RWPE1 (cell line): ENCODE measurements around the gene MAP9.

Experiments used
- CTCF ChIA-PET: fragments of 350-600 bp; sonication (Branson Sonifier 250); formaldehyde crosslinking; extraction: SDS; loops from one replicate; lab custom pipeline; 2021; lab: Yijun Ruan, JAX
- POLR2A ChIA-PET: fragments of 400-600 bp; formaldehyde crosslinking; extraction: SDS; loops from one replicate; lab custom pipeline; 2020; ENCODE audit warnings: antibody characterized with exemption; ENCODE audit not compliant: low non-redundant PET; lab: Yijun Ruan, JAX
- DNase-seq: peaks from one replicate; pipeline ENCODE4 v3.0.0; 2012; ENCODE audit warnings: low spot score
- H3K27ac ChIP-seq: fragments of 450-650 bp; 2 replicates; pipeline ENCODE4 v1.5.1; 2017
- TF ChIP-seq, protein P1 (sequence below): fragments of 450-650 bp; conservative IDR thresholded peaks from 2 replicates; pipeline ENCODE4 v1.5.1; 2017; ENCODE audit warnings: low read depth, mild to moderate bottlenecking

MAP9 gene

DNA sequence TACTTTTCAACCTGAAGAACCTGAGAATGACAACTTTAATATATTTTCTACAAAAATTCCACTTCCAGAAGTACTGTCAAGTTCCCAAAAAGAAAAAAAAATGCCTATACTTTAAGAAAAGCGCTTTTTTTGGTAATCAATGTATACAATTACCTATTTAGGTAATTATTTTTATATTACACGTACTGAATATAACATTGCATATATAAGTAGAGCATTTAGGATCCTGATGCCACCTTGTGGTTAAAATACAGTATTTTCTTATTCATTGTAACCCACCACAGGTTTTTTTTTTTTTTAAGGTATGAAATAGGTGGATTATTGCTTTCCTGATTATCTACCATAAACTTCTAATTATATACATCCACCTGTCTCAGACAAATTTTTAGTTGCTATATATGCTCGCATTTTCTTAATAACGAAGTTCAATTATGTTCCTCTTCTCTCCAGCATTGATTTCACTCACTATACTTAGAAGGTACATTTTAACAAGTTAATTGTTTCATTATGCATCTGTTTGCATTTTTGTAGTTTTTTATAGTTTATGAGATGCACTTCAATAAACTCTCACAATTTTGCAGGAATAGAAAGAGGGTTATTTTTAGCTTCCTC lies 5.2 kb downstream of the MAP9 start:
- POLR2A ChIA-PET = no interaction called here
- CTCF ChIA-PET = no interaction called here
- DNase-seq = peak; percentile 3
- no peak overlapping the region for H3K27ac ChIP-seq
- TF ChIP-seq, protein P1, sequence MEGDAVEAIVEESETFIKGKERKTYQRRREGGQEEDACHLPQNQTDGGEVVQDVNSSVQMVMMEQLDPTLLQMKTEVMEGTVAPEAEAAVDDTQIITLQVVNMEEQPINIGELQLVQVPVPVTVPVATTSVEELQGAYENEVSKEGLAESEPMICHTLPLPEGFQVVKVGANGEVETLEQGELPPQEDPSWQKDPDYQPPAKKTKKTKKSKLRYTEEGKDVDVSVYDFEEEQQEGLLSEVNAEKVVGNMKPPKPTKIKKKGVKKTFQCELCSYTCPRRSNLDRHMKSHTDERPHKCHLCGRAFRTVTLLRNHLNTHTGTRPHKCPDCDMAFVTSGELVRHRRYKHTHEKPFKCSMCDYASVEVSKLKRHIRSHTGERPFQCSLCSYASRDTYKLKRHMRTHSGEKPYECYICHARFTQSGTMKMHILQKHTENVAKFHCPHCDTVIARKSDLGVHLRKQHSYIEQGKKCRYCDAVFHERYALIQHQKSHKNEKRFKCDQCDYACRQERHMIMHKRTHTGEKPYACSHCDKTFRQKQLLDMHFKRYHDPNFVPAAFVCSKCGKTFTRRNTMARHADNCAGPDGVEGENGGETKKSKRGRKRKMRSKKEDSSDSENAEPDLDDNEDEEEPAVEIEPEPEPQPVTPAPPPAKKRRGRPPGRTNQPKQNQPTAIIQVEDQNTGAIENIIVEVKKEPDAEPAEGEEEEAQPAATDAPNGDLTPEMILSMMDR = peak; percentile 60

DNA sequence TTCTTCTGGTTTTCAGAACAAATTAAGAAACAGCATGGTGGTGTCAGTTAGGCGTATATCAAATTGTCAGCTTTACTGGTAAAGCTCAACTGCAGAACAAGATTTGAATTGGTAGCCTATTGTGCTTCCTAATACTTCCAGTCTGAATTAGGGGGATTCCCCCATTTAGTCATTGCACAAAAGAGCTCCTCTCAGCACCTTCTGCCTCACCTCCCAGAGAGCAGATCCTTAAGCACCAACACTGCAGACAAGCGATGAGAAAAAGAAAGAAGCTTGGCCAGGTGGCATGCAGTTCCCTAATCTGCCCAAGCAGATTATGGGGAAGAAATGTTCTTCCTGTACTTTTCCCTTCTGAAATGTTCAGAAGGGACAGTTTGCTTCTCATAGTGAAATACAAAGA lies 9.2 kb downstream of the MAP9 start:
- DNase-seq = no peak
- TF ChIP-seq, protein P1 = no peak
- ChIA-PET CTCF (interaction anchor here (1.5 kb wide), 1 partner anchor 561 kb away, joined by 4 read pairs; no protein-coding TSS in a partner anchor), POLR2A (no interaction called here)
- no peak overlapping the region for H3K27ac ChIP-seq

DNA sequence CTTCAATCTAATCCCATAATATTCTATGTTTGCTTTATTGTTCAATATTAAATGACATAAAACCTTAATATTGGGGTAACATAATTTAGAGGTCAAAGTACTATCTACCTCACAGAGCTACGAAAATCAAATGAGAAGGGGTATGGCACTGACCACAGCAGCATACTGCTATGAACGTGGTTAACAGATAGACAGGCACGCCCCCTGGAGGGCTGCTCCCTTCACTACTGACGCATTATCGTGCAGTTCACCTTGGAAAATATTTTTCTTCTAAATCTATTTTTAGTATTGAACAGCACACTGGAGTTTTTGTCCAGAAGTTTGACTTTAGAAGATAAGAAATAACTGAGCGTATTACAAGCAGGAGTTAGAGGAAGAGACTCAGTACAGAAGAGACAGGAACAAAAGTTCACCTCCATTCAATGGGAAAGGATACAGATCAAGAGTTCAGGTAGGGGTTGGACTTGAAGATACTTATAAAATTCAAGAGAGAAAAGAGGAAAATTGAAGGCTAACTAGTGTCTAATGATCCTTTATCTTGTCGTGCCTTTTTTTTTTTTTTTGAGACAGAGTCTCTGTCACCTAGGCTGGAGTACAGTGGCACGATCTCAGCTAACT lies 22.7 kb downstream of the MAP9 start:
- H3K27ac ChIP-seq = no peak overlapping the region
- CTCF ChIA-PET = interaction anchor here (0.5 to 1.0 kb wide), 5 partner anchors 372 to 1827 kb away, joined by 3 to 6 read pairs (median 3); no protein-coding TSS in a partner anchor
- POLR2A ChIA-PET = no interaction called here
- TF ChIP-seq, protein P1 = peak; percentile 71
- DNase-seq = peak; percentile 35

DNA sequence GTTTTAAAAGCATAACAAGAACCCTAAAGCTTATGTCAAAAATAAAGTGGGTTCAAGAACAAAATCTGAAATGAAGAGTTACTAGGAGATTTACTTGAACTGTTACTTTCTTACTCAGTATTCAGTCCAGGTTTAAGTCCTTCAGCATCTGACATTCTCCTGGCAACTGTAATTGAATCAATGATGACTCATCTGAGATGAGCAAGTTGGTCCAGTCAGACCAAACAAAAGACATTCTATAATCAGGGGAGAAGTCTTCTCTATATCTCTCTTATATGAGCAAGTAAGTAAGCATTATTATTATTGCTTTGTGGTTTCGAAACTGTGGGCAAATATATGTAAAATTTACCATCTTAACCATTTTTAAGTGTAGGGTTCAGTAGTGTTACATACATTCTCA lies 34.6 kb downstream of the MAP9 start:
- DNase-seq = peak; percentile 48

DNA sequence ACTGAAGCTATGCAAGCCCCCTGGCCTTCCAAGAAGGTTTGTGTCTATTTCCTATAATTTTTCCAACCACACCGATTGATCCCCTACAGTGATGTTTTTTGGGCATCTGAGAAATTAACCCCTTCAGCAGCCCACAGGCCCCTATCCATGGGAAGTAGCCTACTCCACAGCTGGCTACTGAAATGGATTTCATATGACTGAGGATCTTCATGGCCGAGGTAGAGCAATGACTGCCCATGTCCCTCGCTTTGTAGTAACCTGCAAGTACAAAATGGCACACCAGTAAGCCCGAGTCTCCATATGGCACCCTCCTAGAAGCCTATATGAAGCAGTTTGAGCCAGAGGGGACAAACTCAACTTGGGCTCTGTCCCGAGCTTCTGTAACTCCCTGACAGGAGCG lies 36.8 kb downstream of the MAP9 start:
- DNase-seq = no peak
- ChIA-PET POLR2A (no interaction called here), CTCF (interaction anchor here (0.6 to 0.7 kb wide), 3 partner anchors 342 to 389 kb away, joined by 3 to 4 read pairs (median 3); no protein-coding TSS in a partner anchor)
- TF ChIP-seq, protein P1 = no peak
- H3K27ac ChIP-seq = no peak overlapping the region

More for the DNA sequence above, 34.6 kb downstream of the MAP9 start:
- ChIA-PET CTCF (no interaction called here), POLR2A (no interaction called here)
- TF ChIP-seq, protein P1 = no peak
- no peak overlapping the region for H3K27ac ChIP-seq

DNA sequence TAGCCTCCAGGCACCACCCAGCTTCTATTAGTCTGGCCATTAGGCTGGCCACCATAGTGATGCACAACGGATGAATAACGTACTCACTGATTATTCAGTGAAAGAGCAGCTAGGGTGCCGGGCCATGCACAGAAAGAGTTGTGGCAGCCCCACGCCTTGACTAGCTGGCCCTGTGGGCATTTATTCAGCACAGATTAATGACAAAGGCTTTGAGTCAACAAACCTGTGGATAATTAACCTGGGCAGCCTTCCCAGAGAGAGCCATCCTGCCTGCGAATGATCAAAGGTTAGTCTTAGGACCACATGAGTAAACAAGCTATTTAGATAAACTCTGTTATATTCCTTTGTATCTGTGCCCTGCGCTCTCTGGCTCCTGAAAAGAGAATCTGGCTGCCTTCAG lies 37.2 kb downstream of the MAP9 start:
- DNase-seq = no peak
- CTCF ChIA-PET = interaction anchor here (0.5 to 0.6 kb wide), 3 partner anchors 172 to 372 kb away, joined by 3 read pairs; no protein-coding TSS in a partner anchor

More for the DNA sequence above, 37.2 kb downstream of the MAP9 start:
- TF ChIP-seq, protein P1 = no peak
- H3K27ac ChIP-seq = no peak overlapping the region
- POLR2A ChIA-PET = no interaction called here
